OCI-LY1 (cell line): Measurements from ENCODE around the gene CACNA1B.

Source experiments
- H2AFZ ChIP-seq: fragments of 200-600 bp; sonication (generic), shearing (Covaris generic); 2 replicates; pipeline ENCODE4 v1.6.0; 2014; ENCODE audit warnings: antibody characterized with exemption, mild to moderate bottlenecking, low read length
- H3F3A ChIP-seq: fragments of 200-600 bp; sonication (generic), shearing (Covaris generic); 2 replicates; pipeline ENCODE4 v1.6.0; 2014; ENCODE audit warnings: mild to moderate bottlenecking, antibody characterized with exemption, low read length, moderate library complexity; ENCODE audit not compliant: insufficient read depth
- H3K27ac ChIP-seq: fragments of 200-600 bp; sonication (generic); 2 replicates; pipeline ENCODE4 v1.5.1; 2014; ENCODE audit warnings: low read length, mixed run types, mild to moderate bottlenecking, low read depth; ENCODE audit not compliant: poor library complexity, severe bottlenecking
- H3K27me3 ChIP-seq: fragments of 200-600 bp; sonication (generic); 2 replicates; pipeline ENCODE4 v1.6.0; 2014; ENCODE audit warnings: antibody characterized with exemption, mild to moderate bottlenecking, low read length, moderate library complexity; ENCODE audit not compliant: insufficient read depth
- H3K36me3 ChIP-seq: fragments of 200-600 bp; sonication (generic); 2 replicates; pipeline ENCODE4 v1.6.1; 2014; ENCODE audit warnings: mild to moderate bottlenecking, antibody characterized with exemption, low read length, moderate library complexity, mixed read lengths; ENCODE audit not compliant: insufficient read depth
- H3K4me1 ChIP-seq: fragments of 200-600 bp; sonication (generic); 2 replicates; pipeline ENCODE4 v1.5.1; 2014; ENCODE audit warnings: mild to moderate bottlenecking, low read length, moderate library complexity; ENCODE audit not compliant: insufficient read depth, severe bottlenecking
- H3K4me2 ChIP-seq: fragments of 200-600 bp; sonication (generic), shearing (Covaris generic); 2 replicates; pipeline ENCODE4 v1.6.1; 2014; ENCODE audit warnings: low read length
- H3K4me3 ChIP-seq: fragments of 200-600 bp; sonication (generic); 2 replicates; pipeline ENCODE4 v1.5.1; 2014; ENCODE audit warnings: low read length, low read depth, mild to moderate bottlenecking, mixed read lengths; ENCODE audit not compliant: poor library complexity, severe bottlenecking
- H3K79me2 ChIP-seq: fragments of 200-600 bp; shearing (Covaris generic); 2 replicates; pipeline ENCODE4 v1.6.1; 2016; ENCODE audit warnings: mixed run types, low read length, mixed read lengths; ENCODE audit not compliant: insufficient read depth
- H3K9ac ChIP-seq: fragments of 200-600 bp; sonication (generic), shearing (Covaris generic); 2 replicates; pipeline ENCODE4 v1.6.1; 2014; ENCODE audit warnings: mild to moderate bottlenecking, low read length, mixed read lengths
- H3K9me2 ChIP-seq: fragments of 200-600 bp; sonication (generic), shearing (Covaris generic); 2 replicates; pipeline ENCODE4 v1.6.1; 2014; ENCODE audit warnings: low read depth, mild to moderate bottlenecking, low read length, mixed read lengths
- H3K9me3 ChIP-seq: fragments of 200-600 bp; shearing (Covaris generic); 2 replicates; pipeline ENCODE4 v1.6.1; 2014; ENCODE audit warnings: low read length, mixed read lengths
- H4K20me1 ChIP-seq: fragments of 200-600 bp; sonication (generic), shearing (Covaris generic); 2 replicates; pipeline ENCODE4 v1.6.0; 2016; ENCODE audit warnings: mild to moderate bottlenecking, low read length; ENCODE audit not compliant: insufficient read depth
- CTCF ChIP-seq: fragments of 200-600 bp; sonication (generic), shearing (Covaris generic); IDR thresholded peaks from 2 replicates; pipeline ENCODE4 v1.5.1; 2017; ENCODE audit warnings: mild to moderate bottlenecking, antibody characterized with exemption, low read length, moderate library complexity, mixed read lengths
- EZH2 ChIP-seq: fragments of 200-600 bp; sonication (generic), shearing (Covaris generic); IDR thresholded peaks from 2 replicates; pipeline ENCODE4 v1.8.0; 2017; ENCODE audit warnings: borderline replicate concordance, mixed run types, mild to moderate bottlenecking, antibody characterized with exemption, low read length, moderate library complexity, mixed read lengths

The CACNA1B gene

DNA sequence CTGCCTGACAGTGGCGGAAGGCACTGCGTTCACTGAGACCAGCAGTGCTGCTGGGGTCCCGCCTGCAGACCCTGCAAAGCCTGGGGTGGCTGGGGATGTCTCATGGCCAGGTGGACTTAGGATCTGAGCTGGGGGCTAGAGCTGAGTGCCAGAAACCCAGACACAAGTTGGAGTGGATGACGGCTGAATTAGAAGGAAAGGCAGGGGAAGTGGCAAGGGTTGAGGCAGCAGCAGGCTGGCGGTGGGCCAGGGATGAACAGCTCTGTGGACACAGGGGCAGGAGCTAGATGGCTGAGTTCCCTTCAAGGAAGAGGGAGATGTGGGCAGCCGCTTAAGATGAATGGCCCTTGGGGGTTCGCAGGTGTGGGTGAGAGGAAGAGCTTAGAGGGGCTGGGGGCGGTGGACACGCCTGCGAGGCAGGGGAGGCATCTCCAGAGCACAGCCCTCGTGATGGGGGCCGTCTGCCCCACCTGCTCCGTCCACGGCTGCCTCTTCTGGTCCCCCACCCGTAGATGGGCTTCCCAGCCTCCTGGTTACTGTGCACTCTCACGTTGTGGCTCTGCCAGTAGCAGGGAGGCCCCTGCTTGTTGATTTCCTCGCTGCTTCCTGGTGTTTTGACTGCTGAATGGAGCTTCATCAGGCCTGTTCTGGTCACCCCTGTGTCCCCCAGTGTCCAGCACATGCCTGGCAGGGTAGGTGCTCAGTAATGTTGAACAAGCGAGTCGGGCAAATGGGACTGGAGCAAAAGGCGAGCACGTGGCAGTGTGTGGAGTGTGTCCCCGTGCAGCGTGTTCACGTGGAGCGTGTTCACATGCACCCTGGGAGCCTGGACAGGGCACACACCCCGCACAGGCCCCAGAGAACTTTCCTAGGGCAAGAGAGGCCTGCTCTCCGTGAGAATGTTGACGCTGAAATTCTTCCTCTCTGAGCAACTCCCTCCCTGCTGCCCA is 168.2 kb downstream of the CACNA1B start:
- H3K9me3 ChIP-seq: no peaks in the 10 kb centered on the region
- no peak for TF ChIP-seq EZH2
- TF ChIP-seq CTCF: no peak
- no peak overlapping the region for H3K27ac ChIP-seq
- no peaks in the 10 kb centered on the region; the same call in 1 of the 2 replicates for H3K27me3 ChIP-seq
- H4K20me1 ChIP-seq: no peaks in the 10 kb centered on the region
- no peak overlapping the region for H3K4me2 ChIP-seq
- H3K9me2 ChIP-seq: no peaks in the 10 kb centered on the region
- no peaks in the 10 kb centered on the region for H3K4me1 ChIP-seq
- H3K36me3 ChIP-seq: no peaks in the 10 kb centered on the region
- no peaks in the 10 kb centered on the region for H3K79me2 ChIP-seq
- H3F3A ChIP-seq: no peaks in the 10 kb centered on the region
- no peak overlapping the region for H3K9ac ChIP-seq
- H3K4me3 ChIP-seq: no peak overlapping the region
- H2AFZ ChIP-seq: no peak overlapping the region

DNA sequence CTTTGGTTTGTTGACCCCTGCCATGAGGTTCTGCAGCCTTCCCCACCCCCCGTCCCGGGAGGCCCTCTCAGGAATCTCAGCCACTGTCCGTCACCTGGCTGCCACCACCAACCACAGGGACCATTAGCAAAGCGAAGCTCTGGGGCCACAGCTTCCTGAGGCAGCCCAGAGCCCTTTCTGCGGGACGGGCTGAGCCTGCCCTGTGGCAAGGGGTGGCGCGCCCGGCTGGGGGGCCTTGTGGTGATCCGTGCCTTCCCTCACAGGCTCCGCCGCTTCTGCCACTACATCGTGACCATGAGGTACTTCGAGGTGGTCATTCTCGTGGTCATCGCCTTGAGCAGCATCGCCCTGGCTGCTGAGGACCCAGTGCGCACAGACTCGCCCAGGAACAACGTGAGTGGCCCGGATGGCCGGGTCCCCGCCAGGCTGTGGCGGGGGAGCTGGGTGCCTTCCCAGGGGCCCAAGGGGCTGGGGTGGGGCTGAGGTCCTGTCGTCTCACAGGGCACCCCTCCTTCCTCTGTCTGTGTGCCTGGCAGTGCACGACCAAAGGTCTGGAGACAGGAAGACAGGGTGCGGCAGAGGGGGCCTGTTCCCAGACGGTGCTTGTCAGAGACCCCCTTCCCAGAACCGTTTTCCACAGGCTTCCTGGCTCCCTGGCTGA is 169.2 kb downstream of the CACNA1B start:
- Histone ChIP-seq H3K27ac (no peak overlapping the region), H3K9me3 (no peaks in the 10 kb centered on the region), H3F3A (no peaks in the 10 kb centered on the region), H3K36me3 (no peaks in the 10 kb centered on the region), H3K4me2 (no peak overlapping the region), H3K79me2 (no peaks in the 10 kb centered on the region), H3K9me2 (no peaks in the 10 kb centered on the region), H2AFZ (no peak overlapping the region), H3K4me3 (no peak overlapping the region), H3K27me3 (no peaks in the 10 kb centered on the region; the same call in 1 of the 2 replicates), H4K20me1 (no peaks in the 10 kb centered on the region), H3K9ac (no peak overlapping the region), H3K4me1 (no peaks in the 10 kb centered on the region)
- TF ChIP-seq EZH2 (no peak), CTCF (no peak)

GRCh38 chr9:138047469-138048040 is 170.0 kb downstream of the CACNA1B start:
- Histone ChIP-seq H3K79me2 (no peaks in the 10 kb centered on the region), H3K9me3 (no peaks in the 10 kb centered on the region), H3K9me2 (no peaks in the 10 kb centered on the region), H3K4me3 (no peak overlapping the region), H3K4me1 (no peaks in the 10 kb centered on the region), H3K9ac (no peak overlapping the region), H2AFZ (no peak overlapping the region), H3K4me2 (no peak overlapping the region), H3K27me3 (no peaks in the 10 kb centered on the region; the same call in 1 of the 2 replicates), H3F3A (no peaks in the 10 kb centered on the region), H3K27ac (no peak overlapping the region), H4K20me1 (no peaks in the 10 kb centered on the region), H3K36me3 (no peaks in the 10 kb centered on the region)
- TF ChIP-seq EZH2: no peak
- TF ChIP-seq CTCF: no peak
